ENCODE results near the gene SEC24C.

The SEC24C gene

GRCh38 chr10:73814896-73815718, 70.9 kb downstream of the SEC24C start:
- no peak for DNase-seq

GRCh38 chr10:73815719-73816030, 71.5 kb downstream of the SEC24C start:
- DNase-seq = no peak

GRCh38 chr10:73816917-73817729, 73.0 kb downstream of the SEC24C start:
- no peak for DNase-seq

- DNase-seq = no peak
Observed at GRCh38 chr10:73817826-73818225, 73.7 kb downstream of the SEC24C start.

GRCh38 chr10:73818402-73818801, 74.2 kb downstream of the SEC24C start:
- DNase-seq = no peak

GRCh38 chr10:73819081-73819480, 74.9 kb downstream of the SEC24C start:
- DNase-seq = no peak

- no peak for DNase-seq
Observed at GRCh38 chr10:73819513-73820093, 75.4 kb downstream of the SEC24C start.
